Mucosa of rectum (tissue), 2 donors: ENCODE measurements around the gene UCN.
"Not testable (repeated sequence)": the region's sequence is repeated elsewhere in the genome, so short reads cannot be mapped to it uniquely, and the experiment has no call there.

ENCODE experiments used
- H3K27ac ChIP-seq, 2 donors: one replicate each; pipeline ENCODE4 v1.7.0; 2013; ENCODE audit warnings: inconsistent platforms in 2 of 2, low read depth in 2 of 2, low read length in 2 of 2
- H3K27me3 ChIP-seq, 2 donors: one replicate each; pipeline ENCODE4 v1.7.0; 2013; ENCODE audit warnings: low read length in 2 of 2; ENCODE audit not compliant: control insufficient read depth in 2 of 2, insufficient read depth in 2 of 2
- H3K36me3 ChIP-seq, 2 donors: one replicate each; pipeline ENCODE4 v1.7.0; 2013; ENCODE audit warnings: low read length in 2 of 2; ENCODE audit not compliant: control insufficient read depth in 2 of 2, insufficient read depth in 2 of 2
- H3K4me1 ChIP-seq, 2 donors: one replicate each; pipeline ENCODE4 v1.7.0; 2013; ENCODE audit warnings: low read length in 2 of 2, mild to moderate bottlenecking in 1 of 2; ENCODE audit not compliant: control insufficient read depth in 2 of 2, insufficient read depth in 2 of 2
- H3K4me3 ChIP-seq, 2 donors: one replicate each; pipeline ENCODE4 v1.7.0; 2013; ENCODE audit warnings: low read length in 2 of 2
- H3K9ac ChIP-seq, 2 donors: one replicate each; pipeline ENCODE4 v1.7.0; 2013; ENCODE audit warnings: low read length in 2 of 2, low read depth in 1 of 2, mild to moderate bottlenecking in 1 of 2
- H3K9me3 ChIP-seq, 2 donors: one replicate each; pipeline ENCODE4 v1.7.0; 2013; ENCODE audit warnings: low read length in 2 of 2; ENCODE audit not compliant: control insufficient read depth in 2 of 2
- donor health status: healthy.
- donor health status: Normal muscosa, but diverticular disease.

The UCN gene

GRCh38 chr2:27308359-27308881 is at the start of gene UCN:
Gene UCN, minus strand, starts transcription at chr2:27308445. Its CDS starts 550 bp downstream, at chr2:27307895.
- Histone ChIP-seq H3K36me3 (peaks cover 0 to 14% of the 10 kb centered on the region in 2 donors), H3K9me3 (no peaks in the 10 kb centered on the region), H3K9ac (no peak within 1 kb of the TSS), H3K4me3 (no peak within 1 kb of the TSS), H3K27me3 (peaks cover 32 to 43% of the 10 kb centered on the region in 2 donors), H3K27ac (no peak within 1 kb of the TSS), H3K4me1 (peaks cover 8 to 11% of the 10 kb centered on the region in 2 donors)

- peak within 1 kb of the TSS; percentile 91 to 97 for H3K27ac ChIP-seq
- peak within 1 kb of the TSS; percentile 84 to 95 for H3K9ac ChIP-seq
- H3K9me3 ChIP-seq: no peaks in the 10 kb centered on the region
- peaks cover 13 to 17% of the 10 kb centered on the region in 2 donors for H3K4me1 ChIP-seq
- H3K27me3 ChIP-seq: no peaks in the 10 kb centered on the region
- H3K4me3 ChIP-seq: peak within 1 kb of the TSS; percentile 83 to 99
- no peaks in the 10 kb centered on the region for H3K36me3 ChIP-seq
Measured at GRCh38 chr2:27356382-27357181, 48.3 kb upstream of the UCN start, which contains the start of gene GTF3C2. Gene GTF3C2, minus strand, starts transcription at chr2:27356764. Its CDS starts 13,210 bp downstream, at chr2:27343554.

GRCh38 chr2:27356056-27356381 is 47.8 kb upstream of the UCN start:
- Histone ChIP-seq H3K9me3 (no peaks in the 10 kb centered on the region), H3K4me1 (peaks cover 13 to 17% of the 10 kb centered on the region in 2 donors)

GRCh38 chr2:27354597-27354927 is 46.3 kb upstream of the UCN start:
- Histone ChIP-seq H3K9ac (no peak overlapping the region), H3K4me1 (peaks cover 13 to 17% of the 10 kb centered on the region in 2 donors), H3K4me3 (no peak overlapping the region), H3K36me3 (no peaks in the 10 kb centered on the region), H3K27ac (peak overlapping the region in 1 of 2 donors; percentile 32), H3K9me3 (no peaks in the 10 kb centered on the region), H3K27me3 (no peaks in the 10 kb centered on the region)

More at GRCh38 chr2:27356056-27356381, 47.8 kb upstream of the UCN start:
- H3K27ac ChIP-seq: peak overlapping the region; percentile 91 to 97
- peak overlapping the region; percentile 83 to 99 for H3K4me3 ChIP-seq
- no peaks in the 10 kb centered on the region for H3K36me3 ChIP-seq
- H3K27me3 ChIP-seq: no peaks in the 10 kb centered on the region
- H3K9ac ChIP-seq: peak overlapping the region; percentile 84 to 95

- Histone ChIP-seq H3K9me3 (no peaks in the 10 kb centered on the region), H3K4me1 (peaks cover 13 to 17% of the 10 kb centered on the region in 2 donors), H3K36me3 (no peaks in the 10 kb centered on the region), H3K27me3 (no peaks in the 10 kb centered on the region), H3K27ac (peak overlapping the region in 1 of 2 donors; percentile 32), H3K4me3 (no peak overlapping the region), H3K9ac (no peak overlapping the region)
Measured at GRCh38 chr2:27353762-27354596, 45.7 kb upstream of the UCN start.

- not testable (repeated sequence) for H3K36me3 ChIP-seq, H3K27me3 ChIP-seq, H3K4me3 ChIP-seq, H3K27ac ChIP-seq, H3K9ac ChIP-seq, H3K9me3 ChIP-seq
- H3K4me1 ChIP-seq: peaks cover 13 to 17% of the 10 kb centered on the region in 2 donors
Measured at GRCh38 chr2:27353386-27353761, 45.1 kb upstream of the UCN start.

- H3K4me1 ChIP-seq: peaks cover 13 to 14% of the 10 kb centered on the region in 2 donors
- no peak overlapping the region for H3K27ac ChIP-seq
- H3K4me3 ChIP-seq: no peak overlapping the region
- H3K9me3 ChIP-seq: no peaks in the 10 kb centered on the region
- H3K36me3 ChIP-seq: no peaks in the 10 kb centered on the region
- no peaks in the 10 kb centered on the region for H3K27me3 ChIP-seq
- no peak overlapping the region for H3K9ac ChIP-seq
Measured at GRCh38 chr2:27351802-27352598, 43.8 kb upstream of the UCN start.

GRCh38 chr2:27350106-27350693 is 42.0 kb upstream of the UCN start:
- H3K9me3 ChIP-seq: no peaks in the 10 kb centered on the region
- no peaks in the 10 kb centered on the region for H3K36me3 ChIP-seq
- H3K27me3 ChIP-seq: no peaks in the 10 kb centered on the region
- peaks cover 5 to 7% of the 10 kb centered on the region in 2 donors for H3K4me1 ChIP-seq
- no peak overlapping the region for H3K4me3 ChIP-seq
- no peak overlapping the region for H3K27ac ChIP-seq
- H3K9ac ChIP-seq: no peak overlapping the region

GRCh38 chr2:27347641-27348040 is 39.4 kb upstream of the UCN start:
- no peak overlapping the region for H3K4me3 ChIP-seq
- no peaks in the 10 kb centered on the region for H3K4me1 ChIP-seq
- H3K27ac ChIP-seq: no peak overlapping the region
- no peaks in the 10 kb centered on the region for H3K27me3 ChIP-seq
- peaks cover 5 to 7% of the 10 kb centered on the region in 2 donors for H3K36me3 ChIP-seq
- H3K9ac ChIP-seq: no peak overlapping the region
- H3K9me3 ChIP-seq: no peaks in the 10 kb centered on the region
